AG04449 (cell line): ENCODE measurements around the gene SLC25A14.
"Not testable (repeated sequence)": the region's sequence is repeated elsewhere in the genome, so short reads cannot be mapped to it uniquely, and the experiment has no call there.

Source experiments
- CTCF ChIA-PET: fragments of 350-600 bp; formaldehyde crosslinking; extraction: SDS; loops from one replicate; lab custom pipeline; 2021; ENCODE audit warnings: antibody characterized with exemption; lab: Yijun Ruan, JAX
- POLR2A ChIA-PET: fragments of 400-600, 350-600 bp; formaldehyde crosslinking; extraction: SDS; loops from one replicate; lab custom pipeline; 2020; ENCODE audit warnings: antibody characterized with exemption, inconsistent platforms; lab: Yijun Ruan, JAX
- DNase-seq: peaks from one replicate; pipeline ENCODE4 v3.0.0-alpha.2; 2010; ENCODE audit warnings: low read depth, low spot score
- H3K4me3 ChIP-seq: 2 replicates; pipeline ENCODE4 v1.5.1; 2011; ENCODE audit warnings: low read depth, mild to moderate bottlenecking, control low read depth, low read length
- TF ChIP-seq, protein P1 (sequence below): IDR thresholded peaks from one replicate; pipeline ENCODE4 v1.5.1; 2011; ENCODE audit warnings: mild to moderate bottlenecking, moderate library complexity, low read length, control low read depth, inconsistent platforms; ENCODE audit not compliant: insufficient read depth; ENCODE audit errors: missing control alignments

The SLC25A14 gene

DNA sequence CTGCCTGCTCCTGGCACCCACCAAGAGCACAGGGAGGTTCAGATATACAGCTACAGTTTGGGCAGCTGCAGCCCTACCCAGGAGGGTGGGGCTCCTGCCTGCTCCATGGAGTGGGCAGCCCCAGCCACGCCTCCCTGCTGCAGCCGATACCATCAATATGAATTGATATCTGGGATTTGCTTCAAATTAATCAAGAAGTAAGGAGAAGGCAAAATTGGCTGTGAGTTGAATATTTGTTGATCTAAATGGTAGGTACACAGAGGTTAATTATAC, 39.8 kb upstream of the SLC25A14 start:
- CTCF ChIA-PET, result no interaction called here
- TF ChIP-seq, protein P1, sequence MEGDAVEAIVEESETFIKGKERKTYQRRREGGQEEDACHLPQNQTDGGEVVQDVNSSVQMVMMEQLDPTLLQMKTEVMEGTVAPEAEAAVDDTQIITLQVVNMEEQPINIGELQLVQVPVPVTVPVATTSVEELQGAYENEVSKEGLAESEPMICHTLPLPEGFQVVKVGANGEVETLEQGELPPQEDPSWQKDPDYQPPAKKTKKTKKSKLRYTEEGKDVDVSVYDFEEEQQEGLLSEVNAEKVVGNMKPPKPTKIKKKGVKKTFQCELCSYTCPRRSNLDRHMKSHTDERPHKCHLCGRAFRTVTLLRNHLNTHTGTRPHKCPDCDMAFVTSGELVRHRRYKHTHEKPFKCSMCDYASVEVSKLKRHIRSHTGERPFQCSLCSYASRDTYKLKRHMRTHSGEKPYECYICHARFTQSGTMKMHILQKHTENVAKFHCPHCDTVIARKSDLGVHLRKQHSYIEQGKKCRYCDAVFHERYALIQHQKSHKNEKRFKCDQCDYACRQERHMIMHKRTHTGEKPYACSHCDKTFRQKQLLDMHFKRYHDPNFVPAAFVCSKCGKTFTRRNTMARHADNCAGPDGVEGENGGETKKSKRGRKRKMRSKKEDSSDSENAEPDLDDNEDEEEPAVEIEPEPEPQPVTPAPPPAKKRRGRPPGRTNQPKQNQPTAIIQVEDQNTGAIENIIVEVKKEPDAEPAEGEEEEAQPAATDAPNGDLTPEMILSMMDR, result no peak
- H3K4me3 ChIP-seq, result no peak overlapping the region
- no peak for DNase-seq
- POLR2A ChIA-PET, result no interaction called here

DNA sequence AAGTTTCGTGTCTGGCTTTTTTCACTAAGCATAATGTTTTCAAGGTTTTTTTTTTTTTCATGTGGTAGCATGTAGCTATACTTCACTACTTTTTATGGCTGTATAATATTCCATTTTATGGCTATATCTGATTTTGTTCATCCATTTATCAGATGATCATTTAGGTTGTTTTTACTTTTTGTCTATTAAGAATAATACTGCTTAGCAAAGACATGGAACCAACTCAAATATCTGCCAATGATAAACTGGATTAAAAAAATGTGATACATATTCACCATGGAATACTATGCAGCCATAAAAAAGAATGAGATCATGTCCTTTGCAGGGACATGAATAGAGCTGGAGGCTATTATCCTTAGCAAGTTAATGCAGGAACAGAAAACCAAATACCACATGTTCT, 38.3 kb upstream of the SLC25A14 start:
- POLR2A ChIA-PET, result no interaction called here
- no peak for DNase-seq
- CTCF ChIA-PET, result no interaction called here
- no peak overlapping the region for H3K4me3 ChIP-seq
- TF ChIP-seq, protein P1, result no peak

DNA sequence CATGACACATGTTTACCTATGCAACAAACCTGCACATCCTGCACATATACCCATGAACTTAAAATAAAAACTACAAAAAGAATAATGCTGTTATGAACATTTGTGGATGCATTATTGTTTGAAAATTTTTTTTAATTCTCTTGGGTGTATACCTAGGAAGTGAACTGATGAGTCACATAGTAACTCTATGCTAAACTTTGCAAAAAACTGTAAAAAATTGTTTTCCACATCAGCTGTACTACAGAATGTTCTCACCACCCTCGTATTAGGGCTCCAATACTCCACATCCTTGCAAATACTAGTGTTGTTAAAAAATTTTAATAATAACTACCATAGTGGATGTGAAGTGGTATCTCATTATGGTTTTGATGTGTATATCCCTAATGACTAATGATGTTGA, 37.7 kb upstream of the SLC25A14 start:
- no peak overlapping the region for H3K4me3 ChIP-seq
- no peak for DNase-seq
- TF ChIP-seq, protein P1, result no peak
- ChIA-PET CTCF (no interaction called here), POLR2A (no interaction called here)

DNA sequence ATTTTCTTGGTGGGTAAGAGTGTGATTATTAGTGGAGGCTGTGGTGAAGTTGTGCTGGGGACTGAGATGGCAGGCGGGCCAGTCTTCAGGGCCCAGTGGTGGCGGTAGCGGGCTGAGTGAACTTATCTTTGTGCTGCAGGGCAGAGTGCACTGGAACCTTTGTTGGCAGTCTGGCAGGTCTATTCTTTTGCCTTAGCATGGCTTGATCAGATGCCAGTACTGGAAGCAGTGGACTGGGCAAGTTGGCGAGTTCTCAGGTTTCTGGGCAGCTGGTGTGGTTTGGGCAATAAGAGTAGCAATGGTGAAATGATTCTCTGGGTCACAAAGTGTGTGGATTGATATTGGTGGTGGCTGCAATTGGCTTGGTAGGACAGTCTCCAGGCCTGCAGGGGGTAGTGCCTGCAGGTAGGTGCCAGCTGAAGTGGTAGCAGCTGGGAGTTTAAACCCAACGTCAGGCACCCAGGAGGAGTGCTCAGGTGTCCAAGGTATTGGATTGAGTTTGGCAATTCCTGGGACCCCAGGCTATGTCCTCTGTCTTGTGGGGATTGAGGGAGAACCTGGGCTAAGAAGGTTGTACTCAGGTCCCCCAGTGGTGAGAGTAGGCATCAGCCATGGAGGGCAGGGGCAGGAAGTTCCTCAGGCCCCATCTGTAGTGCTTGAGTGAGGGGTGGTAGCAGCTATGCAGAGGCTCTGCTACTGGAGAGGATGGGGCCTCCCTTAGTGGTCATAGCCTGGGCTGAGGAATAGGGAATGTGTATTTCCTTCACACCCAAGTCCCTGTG, 34.9 kb upstream of the SLC25A14 start:
- H3K4me3 ChIP-seq, result no peak overlapping the region
- POLR2A ChIA-PET, result interaction anchor here (0.7 kb wide), 1 partner anchor 92 kb away, joined by 3 read pairs; no protein-coding TSS in a partner anchor
- TF ChIP-seq, protein P1, result no peak
- DNase-seq, result no peak
- CTCF ChIA-PET, result no interaction called here

DNA sequence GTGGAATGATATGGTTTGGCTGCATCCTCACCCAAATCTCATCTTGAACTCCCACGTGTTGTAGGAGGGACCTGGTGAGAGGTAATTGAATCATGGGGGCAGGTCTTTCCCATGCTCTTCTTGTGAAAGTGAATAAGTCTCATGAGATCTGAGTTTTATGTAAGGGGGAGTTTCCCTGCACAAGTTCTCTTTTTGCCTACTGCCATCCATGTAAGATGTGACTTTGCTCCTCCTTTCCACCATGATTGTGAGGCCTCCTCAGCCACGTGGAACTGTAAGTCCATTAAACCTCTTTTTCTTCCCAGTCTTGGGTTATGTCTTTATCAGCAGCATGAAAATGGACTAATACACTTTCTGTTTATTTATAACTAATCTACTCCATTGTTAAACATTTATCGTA, 19.8 kb upstream of the SLC25A14 start:
- CTCF ChIA-PET, POLR2A ChIA-PET, H3K4me3 ChIP-seq, DNase-seq: not testable (repeated sequence)

DNA sequence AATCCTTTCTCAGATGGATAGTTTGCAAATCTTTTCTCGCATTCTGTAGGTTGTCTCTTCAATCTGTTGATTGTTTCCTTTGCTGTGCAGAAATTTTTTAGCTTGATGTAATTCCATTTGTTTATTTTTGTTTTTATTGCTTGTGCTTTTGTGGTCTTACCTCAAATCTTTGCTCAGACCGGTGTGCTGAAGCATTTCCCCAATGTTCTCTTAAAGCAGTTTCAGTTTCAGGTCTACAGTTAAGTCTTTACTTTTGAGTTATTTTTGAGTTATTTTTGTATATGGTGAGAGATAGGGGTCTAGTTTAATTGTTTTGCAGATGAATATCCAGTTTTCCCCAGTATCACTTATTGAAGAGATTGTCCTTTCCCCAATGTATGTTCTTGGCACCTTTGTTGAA, 18.2 kb upstream of the SLC25A14 start:
- DNase-seq, result no peak
- H3K4me3 ChIP-seq, result no peak overlapping the region
- TF ChIP-seq, protein P1, result no peak
- POLR2A ChIA-PET, result no interaction called here
- CTCF ChIA-PET, result no interaction called here

DNA sequence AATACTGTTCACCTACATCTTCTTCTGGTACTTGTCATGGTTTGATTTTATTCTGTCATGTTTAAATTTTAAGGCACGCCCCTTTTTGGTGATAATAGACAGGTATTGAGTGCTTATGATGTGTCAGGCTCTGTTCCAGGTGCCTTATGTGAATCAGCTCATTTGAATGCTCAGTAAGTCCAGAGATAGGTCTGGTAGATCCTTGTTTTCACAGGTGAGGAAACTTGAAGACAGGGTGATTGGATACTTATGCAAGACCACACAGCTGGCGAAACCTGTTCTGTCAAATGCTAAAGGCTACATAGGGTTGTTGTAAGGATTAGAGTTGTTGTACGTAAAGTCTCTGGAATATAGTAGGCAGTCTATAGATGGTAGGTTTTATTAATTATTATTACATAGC, 9.6 kb upstream of the SLC25A14 start:
- DNase-seq, result no peak
- ChIA-PET POLR2A (no interaction called here), CTCF (interaction anchor here (0.7 to 2.4 kb wide), 8 partner anchors 10 to 587 kb away, joined by 3 to 7 read pairs (median 4); partner anchors contain the start of gene SLC25A14)
- TF ChIP-seq, protein P1, result no peak
- H3K4me3 ChIP-seq, result no peak overlapping the region
